Activated CD4-positive, alpha-beta memory T cell treated with anti-CD3 and anti-CD28 coated beads, Interleukin-2, amount 10 ng/mL, durations not matched to agents 7 days and 5 days (primary cell): ENCODE measurements around the gene TTLL10. TPM values are rescaled to one million over a fixed set of nuclear protein-coding genes. Genes with fewer than 3 reads are reported as not detected.

Experiments used
- CTCF ChIA-PET: fragments of 350-600 bp; sonication (Branson Sonifier 250); formaldehyde crosslinking; loops from one replicate; lab custom pipeline; 2021; ENCODE audit warnings: antibody characterized with exemption, inconsistent platforms; lab: Charles Lee
- POLR2A ChIA-PET: fragments of 350-600 bp; sonication (Branson Sonifier 250); formaldehyde crosslinking; loops from one replicate; lab custom pipeline; 2021; ENCODE audit warnings: antibody characterized with exemption; lab: Charles Lee
- DNase-seq: peaks from one replicate; pipeline ENCODE4 v3.0.0-alpha.2; 2020
- H3K27ac Mint-ChIP-seq: one replicate; pipeline ENCODE4 v1.8.0; 2021; ENCODE audit warnings: mild to moderate bottlenecking, mixed read lengths
- H3K27me3 Mint-ChIP-seq: one replicate; pipeline ENCODE4 v1.8.0; 2021; ENCODE audit warnings: mixed read lengths
- H3K36me3 Mint-ChIP-seq: one replicate; pipeline ENCODE4 v1.8.0; 2021; ENCODE audit warnings: low read depth, mixed read lengths
- H3K4me1 Mint-ChIP-seq: one replicate; pipeline ENCODE4 v1.8.0; 2021; ENCODE audit warnings: mixed read lengths
- H3K4me3 Mint-ChIP-seq: one replicate; pipeline ENCODE4 v1.8.0; 2021; ENCODE audit warnings: mild to moderate bottlenecking, mixed read lengths
- H3K9me3 Mint-ChIP-seq: one replicate; pipeline ENCODE4 v1.8.0; 2021; ENCODE audit warnings: mixed read lengths
- total RNA-seq, 2 experiments: library from RNA; stranded (reverse); gene quantifications; one replicate each; pipeline ENCODE4 v1.2.3, GENCODE V29; 2021

Gene TTLL10
- total RNA-seq, 2 experiments from 2014 or later, result not detected

DNA sequence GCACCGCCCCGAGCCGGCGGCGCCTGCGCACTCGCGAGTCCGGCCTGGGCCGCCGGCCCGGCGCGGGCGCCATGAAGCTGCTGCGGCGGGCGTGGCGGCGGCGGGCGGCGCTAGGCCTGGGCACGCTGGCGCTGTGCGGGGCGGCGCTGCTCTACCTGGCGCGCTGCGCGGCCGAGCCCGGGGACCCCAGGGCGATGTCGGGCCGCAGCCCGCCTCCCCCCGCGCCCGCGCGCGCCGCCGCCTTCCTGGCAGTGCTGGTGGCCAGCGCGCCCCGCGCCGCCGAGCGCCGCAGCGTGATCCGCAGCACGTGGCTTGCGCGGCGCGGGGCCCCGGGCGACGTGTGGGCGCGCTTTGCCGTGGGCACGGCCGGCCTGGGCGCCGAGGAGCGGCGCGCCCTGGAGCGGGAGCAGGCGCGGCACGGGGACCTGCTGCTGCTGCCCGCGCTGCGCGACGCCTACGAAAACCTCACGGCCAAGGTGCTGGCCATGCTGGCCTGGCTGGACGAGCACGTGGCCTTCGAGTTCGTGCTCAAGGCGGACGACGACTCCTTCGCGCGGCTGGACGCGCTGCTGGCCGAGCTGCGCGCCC, 58.6 kb downstream of the TTLL10 start, which contains the start of gene B3GALT6:
B3GALT6 (plus strand) TSS at position 30 of the 588 bp plus-strand sequence; CDS start at position 72, 42 bp downstream.
- DNase-seq, result no peak
- H3K27ac Mint-ChIP-seq, result peak within 1 kb of the TSS; percentile 91
- no peaks in the 10 kb centered on the region for H3K27me3 Mint-ChIP-seq
- peaks cover 3% of the 10 kb centered on the region for H3K9me3 Mint-ChIP-seq
- peaks cover 47% of the 10 kb centered on the region for H3K36me3 Mint-ChIP-seq
- peak within 1 kb of the TSS; percentile 85 for H3K4me3 Mint-ChIP-seq
- ChIA-PET CTCF (interaction anchor here (1.1 to 3.7 kb wide), 3 partner anchors 111 to 213 kb away, joined by 3 to 47 read pairs (median 4); no protein-coding TSS in a partner anchor), POLR2A (interaction anchor here (1.0 to 3.2 kb wide), 9 partner anchors 8 to 192 kb away, joined by 3 to 19 read pairs (median 9); partner anchors contain the start of genes TNFRSF4 and UBE2J2)
- H3K4me1 Mint-ChIP-seq, result peaks cover 37% of the 10 kb centered on the region

- peaks cover 37% of the 10 kb centered on the region for H3K4me1 Mint-ChIP-seq
- peak overlapping the region; percentile 71 for H3K27ac Mint-ChIP-seq
- CTCF ChIA-PET, result interaction anchor here (3.7 kb wide), 1 partner anchor 111 kb away, joined by 47 read pairs; no protein-coding TSS in a partner anchor
- DNase-seq, result no peak
- POLR2A ChIA-PET, result interaction anchor here (2.8 to 3.2 kb wide), 2 partner anchors 14 to 41 kb away, joined by 16 to 19 read pairs; partner anchors contain the start of gene UBE2J2
- H3K4me3 Mint-ChIP-seq, result peak overlapping the region; percentile 71
- H3K36me3 Mint-ChIP-seq, result peaks cover 43% of the 10 kb centered on the region
- no peaks in the 10 kb centered on the region for H3K27me3 Mint-ChIP-seq
- H3K9me3 Mint-ChIP-seq, result peaks cover 3% of the 10 kb centered on the region
Observed at GRCh38 chr1:1232796-1233566, 59.3 kb downstream of the TTLL10 start.

GRCh38 chr1:1233567-1233892, 59.9 kb downstream of the TTLL10 start:
- ChIA-PET POLR2A (no interaction called here), CTCF (no interaction called here)
- Mint-ChIP-seq H3K36me3 (peaks cover 40% of the 10 kb centered on the region), H3K9me3 (peaks cover 3% of the 10 kb centered on the region), H3K4me1 (peaks cover 37% of the 10 kb centered on the region), H3K27ac (peak overlapping the region; percentile 71), H3K4me3 (peak overlapping the region; percentile 71), H3K27me3 (no peaks in the 10 kb centered on the region)
- no peak for DNase-seq

- ChIA-PET POLR2A (no interaction called here), CTCF (no interaction called here)
- Mint-ChIP-seq H3K4me1 (peaks cover 34% of the 10 kb centered on the region), H3K36me3 (peaks cover 34% of the 10 kb centered on the region), H3K4me3 (peak overlapping the region; percentile 71), H3K27me3 (no peaks in the 10 kb centered on the region), H3K9me3 (peaks cover 3% of the 10 kb centered on the region), H3K27ac (no peak overlapping the region)
- no peak for DNase-seq
Observed at GRCh38 chr1:1234180-1234808, 60.6 kb downstream of the TTLL10 start.

GRCh38 chr1:1235016-1235744, 61.5 kb downstream of the TTLL10 start:
- ChIA-PET POLR2A (no interaction called here), CTCF (no interaction called here)
- Mint-ChIP-seq H3K4me3 (no peak overlapping the region), H3K27ac (no peak overlapping the region), H3K27me3 (no peaks in the 10 kb centered on the region), H3K4me1 (peaks cover 25% of the 10 kb centered on the region), H3K9me3 (peaks cover 3% of the 10 kb centered on the region), H3K36me3 (peaks cover 25% of the 10 kb centered on the region)
- DNase-seq, result no peak

GRCh38 chr1:1236176-1236763, 62.6 kb downstream of the TTLL10 start:
- Mint-ChIP-seq H3K27ac (no peak overlapping the region), H3K4me1 (peaks cover 16% of the 10 kb centered on the region), H3K27me3 (no peaks in the 10 kb centered on the region), H3K36me3 (peaks cover 16% of the 10 kb centered on the region), H3K9me3 (peaks cover 3% of the 10 kb centered on the region), H3K4me3 (no peak overlapping the region)
- POLR2A ChIA-PET, result interaction anchor here (2.6 kb wide), 1 partner anchor 14 kb away, joined by 7 read pairs; no protein-coding TSS in a partner anchor
- CTCF ChIA-PET, result no interaction called here
- DNase-seq, result no peak

GRCh38 chr1:1236945-1237873, 63.5 kb downstream of the TTLL10 start:
- ChIA-PET CTCF (no interaction called here), POLR2A (interaction anchor here (2.6 kb wide), 1 partner anchor 13 kb away, joined by 7 read pairs; no protein-coding TSS in a partner anchor)
- Mint-ChIP-seq H3K9me3 (peaks cover 3% of the 10 kb centered on the region), H3K36me3 (peaks cover 14% of the 10 kb centered on the region), H3K4me3 (no peak overlapping the region), H3K4me1 (peaks cover 16% of the 10 kb centered on the region), H3K27me3 (no peaks in the 10 kb centered on the region), H3K27ac (no peak overlapping the region)
- no peak for DNase-seq

- H3K9me3 Mint-ChIP-seq, result peaks cover 3% of the 10 kb centered on the region
- H3K27ac Mint-ChIP-seq, result no peak overlapping the region
- H3K4me3 Mint-ChIP-seq, result no peak overlapping the region
- H3K36me3 Mint-ChIP-seq, result peaks cover 14% of the 10 kb centered on the region
- no peak for DNase-seq
- ChIA-PET CTCF (no interaction called here), POLR2A (interaction anchor here (0.9 to 2.6 kb wide), 3 partner anchors 13 to 137 kb away, joined by 3 to 7 read pairs (median 3); partner anchors contain the start of gene AURKAIP1)
- no peaks in the 10 kb centered on the region for H3K27me3 Mint-ChIP-seq
- peaks cover 14% of the 10 kb centered on the region for H3K4me1 Mint-ChIP-seq
Observed at GRCh38 chr1:1237874-1238701, 64.4 kb downstream of the TTLL10 start.

GRCh38 chr1:1238702-1239178, 65.1 kb downstream of the TTLL10 start:
- CTCF ChIA-PET, result no interaction called here
- DNase-seq, result no peak

GRCh38 chr1:1239227-1239613, 65.5 kb downstream of the TTLL10 start:
- peaks cover 5% of the 10 kb centered on the region for H3K36me3 Mint-ChIP-seq
- H3K27ac Mint-ChIP-seq, result no peak overlapping the region
- POLR2A ChIA-PET, result interaction anchor here (1.8 kb wide), 1 partner anchor 136 kb away, joined by 3 read pairs; the partner anchor contains the start of gene AURKAIP1
- H3K4me1 Mint-ChIP-seq, result peaks cover 5% of the 10 kb centered on the region
- no peaks in the 10 kb centered on the region for H3K9me3 Mint-ChIP-seq
- CTCF ChIA-PET, result no interaction called here
- H3K27me3 Mint-ChIP-seq, result no peaks in the 10 kb centered on the region
- DNase-seq, result no peak
- H3K4me3 Mint-ChIP-seq, result no peak overlapping the region

More at GRCh38 chr1:1238702-1239178, 65.1 kb downstream of the TTLL10 start:
- Mint-ChIP-seq H3K4me3 (no peak overlapping the region), H3K4me1 (peaks cover 10% of the 10 kb centered on the region), H3K27ac (no peak overlapping the region), H3K9me3 (no peaks in the 10 kb centered on the region), H3K27me3 (no peaks in the 10 kb centered on the region), H3K36me3 (peaks cover 10% of the 10 kb centered on the region)
- POLR2A ChIA-PET, result interaction anchor here (0.9 to 2.6 kb wide), 3 partner anchors 12 to 136 kb away, joined by 3 to 7 read pairs (median 3); partner anchors contain the start of gene AURKAIP1
